Stimulated activated CD4-positive, alpha-beta T cell treated with anti-CD3 and anti-CD28 coated beads, Interleukin-4, amount 100 ng/mL, for 24 hours (primary cell): ENCODE results near the gene IGSF3.

Source experiments
- DNase-seq: peaks from one replicate; pipeline ENCODE4 v3.0.0-alpha.2; 2020

The IGSF3 gene

GRCh38 chr1:116686175-116686574 lies 18.6 kb upstream of the IGSF3 start:
- no peak for DNase-seq

- DNase-seq: no peak
Observed at GRCh38 chr1:116684575-116684974, 17.0 kb upstream of the IGSF3 start.

- DNase-seq: no peak
Observed at GRCh38 chr1:116682641-116683221, 15.2 kb upstream of the IGSF3 start.

GRCh38 chr1:116681343-116681899 lies 13.9 kb upstream of the IGSF3 start:
- no peak for DNase-seq

GRCh38 chr1:116680752-116681151 lies 13.2 kb upstream of the IGSF3 start:
- DNase-seq: no peak

- no peak for DNase-seq
Observed at GRCh38 chr1:116679828-116680628, 12.5 kb upstream of the IGSF3 start.

- no peak for DNase-seq
Observed at GRCh38 chr1:116679091-116679827, 11.7 kb upstream of the IGSF3 start.

- DNase-seq: no peak
Observed at GRCh38 chr1:116678732-116679090, 11.2 kb upstream of the IGSF3 start.

GRCh38 chr1:116677474-116678062 lies 10.0 kb upstream of the IGSF3 start:
- DNase-seq: no peak

GRCh38 chr1:116676291-116676690 lies 8.8 kb upstream of the IGSF3 start:
- DNase-seq: no peak

- no peak for DNase-seq
Observed at GRCh38 chr1:116674751-116675150, 7.2 kb upstream of the IGSF3 start.

GRCh38 chr1:116674011-116674531 lies 6.5 kb upstream of the IGSF3 start:
- no peak for DNase-seq

- DNase-seq: no peak
Observed at GRCh38 chr1:116671912-116672311, 4.4 kb upstream of the IGSF3 start.

GRCh38 chr1:116671072-116671760 lies 3.7 kb upstream of the IGSF3 start:
- DNase-seq: no peak

- no peak for DNase-seq
Observed at GRCh38 chr1:116668277-116668676, 744 bp upstream of the IGSF3 start.

GRCh38 chr1:116667078-116667574 lies 407 bp downstream of the IGSF3 start:
- DNase-seq: no peak

- no peak for DNase-seq
Observed at GRCh38 chr1:116666187-116667077, 1.1 kb downstream of the IGSF3 start.

GRCh38 chr1:116664978-116665371 lies 2.6 kb downstream of the IGSF3 start:
- no peak for DNase-seq

GRCh38 chr1:116664366-116664977 lies 3.1 kb downstream of the IGSF3 start:
- no peak for DNase-seq

GRCh38 chr1:116663821-116664220 lies 3.7 kb downstream of the IGSF3 start:
- no peak for DNase-seq

GRCh38 chr1:116661633-116662032 lies 5.9 kb downstream of the IGSF3 start:
- DNase-seq: no peak
